NCI-H1694 (cell line): ENCODE data around the gene MYH3.

Experiments used
- DNase-seq: peaks from one replicate; lab custom pipeline; 2025; lab: John Stamatoyannopoulos, UW

Gene MYH3

DNA sequence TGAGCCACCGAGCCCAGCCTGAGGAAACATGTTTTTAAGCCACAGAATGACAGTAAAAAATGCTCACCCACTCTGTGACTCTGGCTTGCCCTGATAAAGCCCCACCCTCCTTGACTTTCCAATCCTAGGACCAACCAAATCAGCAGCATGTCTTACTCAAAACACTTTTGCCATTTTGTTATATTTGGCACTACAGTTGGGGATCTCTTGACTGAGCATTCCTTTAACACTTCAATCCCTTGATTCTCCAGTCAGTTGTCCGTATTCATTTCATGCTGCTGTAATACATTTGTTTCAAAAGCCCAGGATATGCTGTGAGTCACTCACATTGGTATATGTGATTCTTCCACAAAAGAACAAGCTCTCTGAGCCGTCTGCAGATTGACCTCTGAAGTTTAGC, 8.2 kb downstream of the MYH3 start:
- DNase-seq: no peak

DNA sequence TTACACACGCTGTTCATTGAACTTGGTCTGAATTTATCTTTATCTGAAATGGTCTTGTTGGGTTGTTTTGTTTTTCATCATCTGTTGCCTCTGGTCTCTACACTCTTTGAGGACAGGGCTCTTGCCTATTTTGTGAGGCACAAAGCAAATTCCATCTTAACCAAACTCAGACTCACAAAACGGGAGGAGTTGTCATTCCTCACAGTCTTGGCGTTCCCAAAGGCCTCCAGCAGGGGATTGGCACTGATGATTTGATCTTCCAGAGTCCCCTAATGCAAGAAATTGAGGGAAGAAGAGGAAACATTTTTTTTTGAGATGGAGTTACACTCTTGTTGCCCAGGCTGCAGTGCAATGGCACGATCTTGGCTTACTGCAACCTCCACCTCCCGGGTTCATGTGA, 8.7 kb downstream of the MYH3 start:
- DNase-seq: no peak

DNA sequence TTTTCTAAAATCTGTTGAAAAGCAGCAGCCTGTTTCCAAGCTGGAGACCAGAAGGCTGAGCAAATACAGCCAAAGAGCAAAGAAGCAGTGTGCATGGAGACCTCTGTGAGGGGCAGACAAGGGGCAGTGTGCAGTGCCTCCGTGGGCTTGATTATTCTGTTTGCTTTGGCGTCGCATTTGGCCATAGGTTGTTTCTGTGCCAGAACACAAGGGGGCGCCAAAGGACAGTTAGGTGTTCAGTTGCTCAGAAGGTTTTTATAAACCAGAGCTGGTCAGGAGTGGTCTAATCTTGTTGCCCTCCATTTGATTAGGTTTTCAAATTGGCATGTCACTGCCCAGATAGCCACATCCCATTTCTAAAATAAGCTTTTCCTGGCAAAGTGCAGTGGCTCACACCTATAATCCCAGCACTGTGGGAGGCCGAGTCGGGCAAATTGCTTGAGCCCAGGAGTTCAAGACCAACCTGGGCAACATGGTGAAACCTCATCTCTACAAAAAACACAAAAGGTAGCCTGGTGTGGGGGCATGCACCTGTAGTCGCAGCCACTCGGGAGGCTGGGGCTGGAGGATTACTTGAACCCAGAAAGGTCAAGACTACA, 10.6 kb downstream of the MYH3 start:
- peak; percentile 34 for DNase-seq

- DNase-seq: no peak
These were observed 16.6 kb downstream of the MYH3 start for GRCh38 chr17:10640475-10640874.

DNA sequence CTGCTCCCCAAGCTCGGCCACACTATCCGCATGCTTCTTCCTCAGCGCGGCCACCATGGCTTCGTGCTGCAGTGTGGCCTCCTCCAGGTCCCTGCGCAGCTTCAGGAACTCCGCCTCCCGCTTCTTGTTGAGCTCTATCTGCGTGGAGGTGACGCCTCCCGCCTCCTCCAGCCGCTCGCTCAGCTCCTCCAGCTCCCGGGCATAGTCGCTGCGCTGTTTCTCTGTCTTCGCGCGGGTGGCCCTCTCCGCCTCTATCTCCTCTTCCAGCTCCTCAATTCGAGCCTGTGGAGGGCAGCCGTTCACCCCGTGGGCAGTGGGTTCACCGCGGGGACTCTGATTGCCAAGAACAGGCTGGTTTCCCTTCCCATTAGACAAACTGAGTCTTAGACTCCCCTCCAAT, 19.0 kb downstream of the MYH3 start:
- no peak for DNase-seq

GRCh38 chr17:10635290-10635689, 21.8 kb downstream of the MYH3 start:
- DNase-seq: no peak

DNA sequence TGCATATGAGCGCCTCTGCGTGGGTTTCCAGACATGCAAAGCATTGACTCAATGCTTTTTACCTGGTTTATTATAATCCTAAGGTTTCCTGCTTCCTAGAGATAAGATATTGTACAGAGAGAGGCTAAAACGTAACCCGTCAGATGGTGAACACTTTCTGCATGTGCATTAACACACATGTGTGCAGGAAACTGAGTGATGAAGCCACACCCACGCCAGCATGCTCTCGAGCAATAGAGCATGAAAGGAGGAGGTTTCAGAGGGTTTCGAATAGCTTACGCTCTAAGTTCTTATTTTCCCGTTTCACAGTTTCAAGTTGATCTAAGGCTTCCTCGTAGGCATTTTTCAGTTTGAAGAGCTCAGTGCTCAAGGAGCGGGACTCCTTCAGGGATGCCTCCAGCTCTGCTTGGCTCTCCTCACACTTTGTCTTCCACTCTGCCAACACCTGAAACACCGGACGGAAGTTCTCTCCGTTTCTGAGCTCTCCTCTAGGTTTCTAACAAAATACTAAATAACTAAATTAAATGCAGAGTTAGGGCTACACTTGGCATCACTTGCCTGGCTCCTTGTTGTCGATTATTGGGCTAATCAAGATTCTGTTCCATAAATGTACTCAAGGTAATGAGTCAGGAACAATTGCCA, 23.2 kb downstream of the MYH3 start:
- DNase-seq: no peak

- DNase-seq: no peak
These were observed 25.4 kb downstream of the MYH3 start for GRCh38 chr17:10631701-10632100.

DNA sequence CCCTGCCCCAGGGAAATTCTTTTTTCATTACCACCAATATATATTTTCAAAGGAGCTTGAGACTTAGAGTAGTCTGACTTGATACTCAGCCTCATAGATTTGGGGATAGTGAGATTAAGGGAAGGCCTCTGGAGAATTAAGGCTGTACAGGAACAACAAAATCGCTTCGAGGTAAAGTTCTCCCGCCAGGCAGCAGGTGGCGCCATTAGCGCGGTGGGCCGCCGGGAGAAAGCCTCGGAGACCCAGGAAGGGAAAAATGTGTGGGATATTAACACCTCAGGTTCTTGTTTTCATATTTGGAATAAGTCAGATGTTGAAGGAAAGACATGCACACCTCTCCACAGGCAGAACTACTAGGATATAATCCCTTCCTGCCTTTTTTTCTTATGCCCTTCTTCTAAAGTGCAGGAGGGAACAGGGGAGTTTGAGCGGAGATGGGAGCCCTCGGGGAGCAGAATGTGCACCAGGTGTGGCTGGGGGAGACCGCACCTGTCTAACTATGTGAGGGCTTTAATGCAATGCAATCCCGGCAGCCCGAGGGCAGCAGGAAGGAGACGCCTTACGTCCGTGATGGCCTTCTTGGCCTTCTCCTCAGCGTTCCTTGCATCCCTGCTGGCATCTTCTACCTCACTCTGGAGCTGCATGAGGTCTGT, 25.9 kb downstream of the MYH3 start:
- DNase-seq: peak; percentile 6

DNA sequence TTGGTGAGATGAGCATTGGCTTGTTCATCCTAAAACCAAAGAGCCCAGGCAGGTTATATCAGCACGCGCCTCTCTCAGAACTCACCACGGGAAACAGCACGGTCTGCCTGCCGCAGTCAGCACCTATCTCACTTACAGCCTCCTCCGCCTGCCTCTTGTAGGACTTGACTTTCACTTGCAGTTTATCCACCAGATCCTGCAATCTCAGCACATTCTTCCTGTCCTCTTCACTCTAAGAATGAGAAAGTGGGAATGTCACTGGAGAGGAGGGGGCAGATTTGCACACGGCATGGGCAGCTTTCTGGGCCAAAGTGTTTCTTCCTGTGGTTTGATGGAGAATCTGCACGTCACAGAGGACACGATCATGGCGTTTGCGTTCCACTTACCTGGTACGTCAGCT, 27.4 kb downstream of the MYH3 start:
- DNase-seq: no peak

DNA sequence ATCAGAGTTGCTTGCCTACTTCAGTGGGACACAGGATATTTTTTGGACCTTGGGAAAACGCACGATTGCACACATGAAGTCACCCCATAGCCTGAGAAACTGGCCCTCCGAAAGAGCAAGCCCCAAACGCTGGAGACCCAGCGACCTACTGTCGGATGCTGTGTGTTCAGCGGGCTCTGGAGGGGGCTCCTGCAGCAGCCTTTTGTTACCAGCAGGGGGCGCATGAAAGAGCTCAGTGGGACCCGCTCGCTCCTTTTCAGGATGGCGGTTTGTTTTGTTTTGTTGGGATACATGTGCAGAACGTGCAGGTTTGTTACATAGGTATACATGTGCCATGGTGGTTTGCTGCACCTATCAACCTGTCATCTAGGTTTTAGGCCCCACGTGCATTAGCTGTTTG, 28.4 kb downstream of the MYH3 start:
- DNase-seq: peak; percentile 8

GRCh38 chr17:10626390-10626789, 30.7 kb downstream of the MYH3 start:
- no peak for DNase-seq

DNA sequence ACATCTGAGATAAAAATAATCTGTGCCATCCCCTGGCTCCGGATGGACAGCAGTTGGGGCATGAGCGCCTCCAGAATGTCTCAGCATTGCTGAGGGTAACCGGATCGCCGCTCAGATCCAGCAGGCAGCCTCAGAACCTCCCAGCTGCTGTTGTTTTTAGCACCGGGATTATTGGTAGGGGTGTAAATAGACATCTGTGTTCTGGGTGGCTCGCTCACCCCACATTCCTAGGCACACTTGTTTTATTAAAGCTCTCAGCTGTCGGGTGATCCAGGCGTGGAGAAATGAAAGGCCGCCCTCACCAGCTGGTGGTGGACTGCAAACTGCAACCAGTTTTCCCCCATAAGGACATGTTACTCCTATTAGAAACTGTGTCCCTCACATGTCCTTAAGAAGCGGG, 32.1 kb downstream of the MYH3 start:
- no peak for DNase-seq

- no peak for DNase-seq
These were observed 33.3 kb downstream of the MYH3 start for GRCh38 chr17:10623737-10624338.

- no peak for DNase-seq
These were observed 34.3 kb downstream of the MYH3 start for GRCh38 chr17:10622617-10623485.

DNA sequence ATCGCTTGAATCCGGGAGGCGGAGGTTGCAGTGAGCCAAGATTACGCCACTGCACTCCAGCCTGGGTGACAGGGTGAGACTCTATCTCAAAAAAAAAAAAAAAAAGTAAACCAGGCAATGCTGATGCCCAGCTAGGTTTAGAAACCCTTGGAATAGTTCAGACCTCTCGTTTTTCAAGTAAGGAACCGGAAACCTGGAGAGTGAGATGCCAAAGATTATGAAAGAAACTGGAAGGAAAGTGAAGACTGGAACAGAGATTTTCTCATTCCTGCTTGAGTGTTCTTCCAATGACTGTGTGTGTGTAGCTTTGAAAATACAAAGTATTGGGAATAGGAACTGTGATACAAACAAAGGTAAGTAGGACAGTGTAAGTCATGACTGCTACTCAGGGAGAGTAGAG, 35.7 kb downstream of the MYH3 start:
- DNase-seq: no peak

- no peak for DNase-seq
These were observed 36.3 kb downstream of the MYH3 start for GRCh38 chr17:10620823-10621222.

DNA sequence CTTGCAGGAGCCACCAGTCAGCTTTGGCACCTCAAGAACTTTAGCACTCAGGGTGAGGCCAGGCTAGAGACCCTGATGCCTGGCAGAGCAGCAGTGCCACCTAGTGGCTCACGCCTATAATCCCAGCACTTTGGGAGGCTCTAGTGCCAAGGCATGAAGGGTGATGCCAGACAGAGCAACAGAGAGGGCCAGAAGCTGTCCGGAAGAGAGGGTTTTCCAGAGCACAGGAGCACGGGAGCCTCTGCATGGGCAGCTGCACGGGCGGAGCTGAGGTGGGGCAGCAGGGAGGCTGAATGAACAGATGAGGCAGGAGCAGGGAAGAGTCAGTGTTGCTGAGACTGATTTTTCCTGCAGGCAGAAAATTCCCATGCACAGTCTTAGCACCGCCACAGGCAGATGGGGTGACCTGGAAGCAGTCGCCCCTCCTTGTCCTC, 38.9 kb downstream of the MYH3 start:
- peak; percentile 49 for DNase-seq

GRCh38 chr17:10617120-10617505, 40.0 kb downstream of the MYH3 start:
- DNase-seq: no peak

- peak; percentile 84 for DNase-seq
These were observed 40.5 kb downstream of the MYH3 start for GRCh38 chr17:10616502-10617119.

- DNase-seq: peak; percentile 50
These were observed 42.5 kb downstream of the MYH3 start for GRCh38 chr17:10614536-10615155.
